Fibroblast of the aortic adventitia (primary cell): ENCODE data around the gene MRPL30. TPM values are rescaled to one million over a fixed set of nuclear protein-coding genes. Genes with fewer than 3 reads are reported as not detected.
"Not testable (repeated sequence)": the region's sequence is repeated elsewhere in the genome, so short reads cannot be mapped to it uniquely, and the experiment has no call there.

ENCODE experiments used
- DNase-seq: peaks from one replicate; pipeline ENCODE4 v3.0.0-alpha.2; 2010; ENCODE audit warnings: low read depth
- H3K4me3 ChIP-seq: 2 replicates; pipeline ENCODE4 v1.5.1; 2011; ENCODE audit warnings: low read depth, mild to moderate bottlenecking, control low read depth, low read length, moderate library complexity
- small RNA-seq: library from RNA; depleted of rRNA; stranded (forward); fragments of <200 nt; gene quantifications from one replicate; pipeline ENCODE3, GENCODE V24; 2012
- total RNA-seq: library from RNA; depleted of rRNA; stranded (reverse); fragments of >200 nt; gene quantifications from 2 replicates; pipeline ENCODE4 v1.2.3, GENCODE V29; 2012; ENCODE audit warnings: low replicate concordance
- TF ChIP-seq, protein P1 (sequence below): IDR thresholded peaks from 2 replicates; pipeline ENCODE4 v1.5.1; 2011; ENCODE audit warnings: mild to moderate bottlenecking, low read length, control low read depth, inconsistent platforms; ENCODE audit not compliant: insufficient read depth

The MRPL30 gene
- total RNA-seq, 1 donor, result 33.2 TPM

DNA sequence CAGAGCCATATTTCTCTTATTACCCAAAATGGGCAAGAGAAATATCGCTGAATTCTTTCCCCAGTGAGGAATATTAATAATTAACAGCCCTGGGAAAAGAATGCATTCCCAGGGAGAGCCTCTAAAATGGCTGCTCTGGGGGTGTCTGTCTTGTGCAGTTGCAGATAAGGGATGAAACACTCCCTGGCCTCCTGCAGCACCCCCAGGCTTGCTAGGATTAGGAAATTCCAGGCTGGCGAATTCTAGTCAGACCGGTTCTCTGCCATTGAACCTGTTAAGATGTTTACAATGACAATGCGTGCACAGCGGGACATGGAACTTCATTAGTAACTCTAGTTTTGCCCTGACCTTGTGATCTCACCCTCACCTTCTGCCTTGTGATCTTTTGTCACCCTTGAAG, 24.5 kb downstream of the MRPL30 start:
- TF ChIP-seq, protein P1, sequence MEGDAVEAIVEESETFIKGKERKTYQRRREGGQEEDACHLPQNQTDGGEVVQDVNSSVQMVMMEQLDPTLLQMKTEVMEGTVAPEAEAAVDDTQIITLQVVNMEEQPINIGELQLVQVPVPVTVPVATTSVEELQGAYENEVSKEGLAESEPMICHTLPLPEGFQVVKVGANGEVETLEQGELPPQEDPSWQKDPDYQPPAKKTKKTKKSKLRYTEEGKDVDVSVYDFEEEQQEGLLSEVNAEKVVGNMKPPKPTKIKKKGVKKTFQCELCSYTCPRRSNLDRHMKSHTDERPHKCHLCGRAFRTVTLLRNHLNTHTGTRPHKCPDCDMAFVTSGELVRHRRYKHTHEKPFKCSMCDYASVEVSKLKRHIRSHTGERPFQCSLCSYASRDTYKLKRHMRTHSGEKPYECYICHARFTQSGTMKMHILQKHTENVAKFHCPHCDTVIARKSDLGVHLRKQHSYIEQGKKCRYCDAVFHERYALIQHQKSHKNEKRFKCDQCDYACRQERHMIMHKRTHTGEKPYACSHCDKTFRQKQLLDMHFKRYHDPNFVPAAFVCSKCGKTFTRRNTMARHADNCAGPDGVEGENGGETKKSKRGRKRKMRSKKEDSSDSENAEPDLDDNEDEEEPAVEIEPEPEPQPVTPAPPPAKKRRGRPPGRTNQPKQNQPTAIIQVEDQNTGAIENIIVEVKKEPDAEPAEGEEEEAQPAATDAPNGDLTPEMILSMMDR, result no peak

DNA sequence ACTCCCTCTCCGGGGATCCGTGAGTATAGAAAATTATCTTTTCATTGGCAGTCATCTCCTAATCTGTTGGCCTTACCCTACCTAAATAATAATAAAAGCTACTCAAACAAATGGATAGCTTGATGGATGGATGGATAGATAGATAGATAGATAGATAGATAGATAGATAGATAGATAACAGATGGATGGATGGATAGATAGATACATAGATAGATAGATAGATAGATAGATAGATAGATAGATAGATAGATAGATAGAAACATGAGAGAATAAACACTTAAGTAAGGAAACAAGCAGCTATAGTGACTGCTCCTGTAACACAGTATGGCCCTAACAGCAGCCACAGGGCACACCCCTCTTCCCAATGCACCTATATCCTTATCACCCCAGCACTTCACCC, 35.1 kb downstream of the MRPL30 start:
- no peak for DNase-seq
- no peak overlapping the region for H3K4me3 ChIP-seq
- TF ChIP-seq, protein P1, result no peak

More for the DNA sequence above, 24.5 kb downstream of the MRPL30 start:
- DNase-seq, result no peak
- no peak overlapping the region for H3K4me3 ChIP-seq

DNA sequence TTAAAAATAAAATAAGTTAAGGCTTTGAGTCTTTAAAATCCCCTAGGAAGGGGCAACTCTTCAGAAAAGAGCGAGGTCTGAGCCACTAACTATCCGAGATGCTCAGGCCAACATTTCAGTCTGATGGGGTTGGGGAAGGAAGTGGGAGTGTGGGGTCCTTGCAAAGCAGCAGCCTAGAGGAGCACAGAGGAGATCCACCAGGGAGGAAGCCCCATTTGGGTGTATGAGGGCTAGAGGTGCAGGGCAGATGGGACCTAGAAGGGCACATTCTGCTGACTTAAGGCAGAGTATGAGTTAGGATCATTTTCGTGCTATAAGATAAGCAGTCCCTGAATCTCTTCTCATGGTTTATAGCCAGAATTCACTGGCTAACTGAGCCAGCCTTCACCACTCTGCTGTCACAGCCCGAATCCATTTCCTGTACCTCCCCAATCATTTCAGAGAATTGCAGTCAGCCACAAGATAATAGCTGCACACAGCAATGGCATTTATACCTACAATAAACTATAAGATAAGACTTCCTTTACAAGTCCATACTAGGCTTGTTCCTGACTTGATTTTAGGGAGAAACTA, 37.0 kb downstream of the MRPL30 start:
- no peak overlapping the region for H3K4me3 ChIP-seq
- peak; percentile 8 for DNase-seq
- TF ChIP-seq, protein P1, result no peak

DNA sequence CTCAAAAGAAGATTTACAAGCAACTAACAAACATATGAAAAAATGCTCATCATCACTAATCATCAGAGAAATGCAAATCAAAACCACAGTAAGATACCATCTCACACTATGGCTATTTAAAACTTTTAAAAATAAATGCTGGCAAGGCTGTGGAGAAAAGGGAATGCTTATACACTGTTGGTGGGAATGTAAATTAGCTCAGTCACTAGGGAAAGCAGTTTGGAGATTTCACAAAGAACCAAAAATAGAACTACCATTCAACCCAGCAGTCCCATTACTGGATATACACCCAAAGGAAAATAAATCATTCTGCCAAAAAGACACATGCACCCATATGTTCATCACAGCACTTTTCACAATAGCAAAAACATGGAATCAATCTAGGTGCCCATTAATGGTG, 52.2 kb downstream of the MRPL30 start:
- DNase-seq, H3K4me3 ChIP-seq: not testable (repeated sequence)

DNA sequence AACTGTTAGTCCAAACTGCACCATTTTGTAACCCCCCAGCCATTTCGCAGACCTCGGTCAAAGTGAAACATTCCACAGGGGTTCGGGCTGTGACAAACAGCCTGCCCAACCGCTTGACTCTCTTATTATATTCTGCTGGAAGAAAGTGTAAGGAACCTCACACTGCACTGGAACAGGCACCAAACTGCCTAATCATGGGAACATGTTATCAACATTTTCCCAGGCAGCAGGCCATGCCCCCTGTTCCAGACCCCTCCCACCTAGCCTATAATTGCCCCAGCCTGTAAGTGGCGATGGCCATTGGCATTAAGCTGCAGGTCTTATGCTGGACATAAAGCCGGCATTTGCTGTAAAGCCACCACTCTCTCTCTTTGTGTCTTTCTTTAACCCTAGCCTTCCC, 57.6 kb downstream of the MRPL30 start:
- H3K4me3 ChIP-seq, result no peak overlapping the region
- DNase-seq, result no peak
- TF ChIP-seq, protein P1, result no peak

DNA sequence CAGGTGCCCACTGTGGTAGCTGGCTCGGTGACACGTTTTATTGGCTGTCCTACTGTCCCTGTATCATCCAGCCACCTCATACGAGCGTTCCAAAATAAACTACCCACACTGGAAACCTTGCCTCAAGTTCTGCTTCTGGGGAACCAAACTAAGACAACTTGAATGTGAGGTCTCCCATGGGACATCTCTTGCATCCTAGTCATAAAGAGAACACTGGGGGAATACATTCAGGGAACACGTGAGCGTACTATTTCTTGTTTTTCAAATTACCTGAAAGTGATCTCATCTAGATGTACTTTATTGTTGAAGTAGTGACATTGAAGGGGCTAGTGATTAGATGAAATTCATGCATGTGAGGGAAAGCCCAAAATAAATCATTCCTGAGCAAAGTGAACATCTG, 59.4 kb downstream of the MRPL30 start:
- TF ChIP-seq, protein P1, result no peak
- H3K4me3 ChIP-seq, result no peak overlapping the region
- no peak for DNase-seq

DNA sequence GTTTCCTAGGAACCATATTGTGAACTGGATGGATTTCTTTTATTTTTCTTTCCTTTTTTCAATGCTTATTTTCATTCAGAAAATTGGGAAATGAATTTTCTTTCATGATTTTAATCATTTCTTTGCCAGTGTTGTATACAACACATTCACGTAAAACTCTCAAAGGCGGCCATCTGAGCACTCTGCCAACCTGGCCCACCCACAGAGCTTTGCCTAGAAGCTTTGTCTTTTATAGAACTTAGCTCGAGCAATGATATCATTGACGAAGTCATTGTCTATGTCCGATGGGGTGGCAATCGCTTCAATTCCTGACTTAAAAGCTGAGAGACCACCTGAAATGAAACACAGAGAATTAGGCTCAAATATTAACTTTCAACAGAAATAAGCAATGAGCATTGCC, 61.2 kb downstream of the MRPL30 start:
- no peak for DNase-seq
- H3K4me3 ChIP-seq, result no peak overlapping the region
- TF ChIP-seq, protein P1, result no peak

Small RNA genes lying within 50 kb of the gene (small RNA-seq; reads per million reads assigned to genes)
- not detected for gene AC092587.1

Other genes starting within 250 kb of the MRPL30 start
- gene CRACDL, start 245.0 kb upstream of the MRPL30 start, total RNA-seq, result not detected in 2 replicates
- gene C2orf15, start 39.5 kb upstream of the MRPL30 start, total RNA-seq, result not detected in 2 replicates
- gene TSGA10, start 26.2 kb upstream of the MRPL30 start, total RNA-seq, result 3.8 and 11.8 TPM in 2 replicates
- 2.9 and 9.0 TPM in 2 replicates for gene LIPT1, start 26.2 kb upstream of the MRPL30 start, total RNA-seq
- 19.1 and 30.1 TPM in 2 replicates for gene MITD1, start 126 bp upstream of the MRPL30 start, total RNA-seq
- gene LYG2, start 74.5 kb downstream of the MRPL30 start, total RNA-seq, result not detected in 2 replicates
- gene LYG1, start 120.0 kb downstream of the MRPL30 start, total RNA-seq, result 0.09 TPM in 1 of 2 replicates, not detected in the other
- 51.8 and 88.0 TPM in 2 replicates for gene TXNDC9, start 155.1 kb downstream of the MRPL30 start, total RNA-seq
- 17.3 and 27.1 TPM in 2 replicates for gene EIF5B, start 156.2 kb downstream of the MRPL30 start, total RNA-seq